MM.1S (cell line): ENCODE data around the gene TMEM132D.

Experiments
- DNase-seq: peaks from one replicate; pipeline ENCODE4 v3.0.0-alpha.2; 2015
- H2AFZ ChIP-seq: fragments of 300-600 bp; sonication (generic); 2 replicates; pipeline ENCODE4 v1.6.0; 2016; ENCODE audit warnings: antibody characterized with exemption, low read length
- H3F3A ChIP-seq: fragments of 300-600 bp; sonication (generic); 2 replicates; pipeline ENCODE4 v1.6.1; 2016; ENCODE audit warnings: mild to moderate bottlenecking, antibody characterized with exemption, low read length, moderate library complexity, mixed read lengths; ENCODE audit not compliant: insufficient read depth
- H3K27ac ChIP-seq: fragments of 300-600 bp; sonication (generic); 2 replicates; pipeline ENCODE4 v1.5.1; 2016; ENCODE audit warnings: mild to moderate bottlenecking, low read length
- H3K27me3 ChIP-seq: fragments of 300-600 bp; sonication (generic); replicated peaks from 2 replicates; pipeline ENCODE4 v1.6.0; 2016; ENCODE audit warnings: low read length; ENCODE audit not compliant: insufficient read depth
- H3K36me3 ChIP-seq: fragments of 300-600 bp; sonication (generic); replicated peaks from 2 replicates; pipeline ENCODE4 v1.6.1; 2016; ENCODE audit warnings: mild to moderate bottlenecking, low read length, mixed read lengths; ENCODE audit not compliant: insufficient read depth
- H3K4me1 ChIP-seq: fragments of 300-600 bp; sonication (generic); 2 replicates; pipeline ENCODE4 v1.6.1; 2016; ENCODE audit warnings: low read length, mixed read lengths
- H3K4me2 ChIP-seq: fragments of 300-600 bp; sonication (generic); 2 replicates; pipeline ENCODE4 v1.6.0; 2016; ENCODE audit warnings: low read depth, low read length
- H3K4me3 ChIP-seq: fragments of 300-600 bp; sonication (generic); 2 replicates; pipeline ENCODE4 v1.5.1; 2016; ENCODE audit warnings: low read length, mixed read lengths
- H3K79me2 ChIP-seq: fragments of 300-600 bp; sonication (generic); 2 replicates; pipeline ENCODE4 v1.6.1; 2016; ENCODE audit warnings: mixed run types, low read length, mixed read lengths
- H3K9ac ChIP-seq: fragments of 300-600 bp; sonication (generic); 2 replicates; pipeline ENCODE4 v1.6.1; 2016; ENCODE audit warnings: low read length, mixed read lengths
- H3K9me2 ChIP-seq: fragments of 300-600 bp; sonication (generic); replicated peaks from 2 replicates; pipeline ENCODE4 v1.6.1; 2016; ENCODE audit warnings: mild to moderate bottlenecking, low read length, mixed read lengths; ENCODE audit not compliant: insufficient read depth
- H3K9me3 ChIP-seq: fragments of 300-600 bp; sonication (generic); replicated peaks from 2 replicates; pipeline ENCODE4 v1.6.1; 2016; ENCODE audit warnings: mild to moderate bottlenecking, low read length, mixed read lengths; ENCODE audit not compliant: insufficient read depth
- H4K20me1 ChIP-seq: fragments of 300-600 bp; sonication (generic); 2 replicates; pipeline ENCODE4 v1.6.1; 2016; ENCODE audit warnings: mild to moderate bottlenecking, low read length, moderate library complexity, mixed read lengths; ENCODE audit not compliant: insufficient read depth
- EZH2 ChIP-seq: fragments of 300-600 bp; sonication (generic); optimal IDR thresholded peaks from 2 replicates; pipeline ENCODE3; 2017; ENCODE audit warnings: low read depth, mild to moderate bottlenecking, antibody characterized with exemption, low read length, mixed read lengths
- EZH2phosphoT487 ChIP-seq: fragments of 300-600 bp; sonication (generic); IDR thresholded peaks from 2 replicates; pipeline ENCODE4 v1.6.1; 2018; ENCODE audit warnings: antibody characterized with exemption, low read length
- TF ChIP-seq, protein P1 (sequence below): fragments of 300-600 bp; sonication (generic); IDR thresholded peaks from 2 replicates; pipeline ENCODE4 v1.5.1; 2016; ENCODE audit warnings: antibody characterized with exemption, low read length, mixed read lengths

TMEM132D gene

DNA sequence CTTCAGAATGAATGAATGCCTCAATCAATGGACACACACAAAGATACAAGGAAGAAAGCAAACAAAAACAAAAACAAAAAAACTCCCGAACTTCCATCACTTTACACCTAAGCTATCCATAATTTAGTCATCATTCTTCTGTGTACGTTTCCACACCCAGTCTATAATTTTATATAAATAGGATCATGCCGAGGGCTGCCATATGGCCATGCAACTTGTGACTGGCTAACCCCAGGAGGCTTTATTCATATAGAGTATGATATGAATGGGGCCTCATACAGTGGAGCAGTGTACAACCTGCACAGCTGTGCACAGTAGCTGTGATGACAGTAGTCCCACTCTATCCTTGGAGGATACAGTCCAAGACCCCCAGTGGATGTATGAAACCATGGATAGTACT lies 365.7 kb downstream of the TMEM132D start:
- Histone ChIP-seq H3K36me3 (no peaks in the 10 kb centered on the region), H3K4me2 (no peak overlapping the region), H3K27me3 (no peaks in the 10 kb centered on the region), H3K9me2 (no peaks in the 10 kb centered on the region), H3F3A (no peaks in the 10 kb centered on the region), H3K9ac (no peak overlapping the region), H3K79me2 (no peaks in the 10 kb centered on the region), H3K4me3 (no peak overlapping the region), H3K27ac (no peak overlapping the region), H2AFZ (no peak overlapping the region), H4K20me1 (no peaks in the 10 kb centered on the region), H3K4me1 (no peaks in the 10 kb centered on the region), H3K9me3 (no peaks in the 10 kb centered on the region)
- TF ChIP-seq, protein P1, sequence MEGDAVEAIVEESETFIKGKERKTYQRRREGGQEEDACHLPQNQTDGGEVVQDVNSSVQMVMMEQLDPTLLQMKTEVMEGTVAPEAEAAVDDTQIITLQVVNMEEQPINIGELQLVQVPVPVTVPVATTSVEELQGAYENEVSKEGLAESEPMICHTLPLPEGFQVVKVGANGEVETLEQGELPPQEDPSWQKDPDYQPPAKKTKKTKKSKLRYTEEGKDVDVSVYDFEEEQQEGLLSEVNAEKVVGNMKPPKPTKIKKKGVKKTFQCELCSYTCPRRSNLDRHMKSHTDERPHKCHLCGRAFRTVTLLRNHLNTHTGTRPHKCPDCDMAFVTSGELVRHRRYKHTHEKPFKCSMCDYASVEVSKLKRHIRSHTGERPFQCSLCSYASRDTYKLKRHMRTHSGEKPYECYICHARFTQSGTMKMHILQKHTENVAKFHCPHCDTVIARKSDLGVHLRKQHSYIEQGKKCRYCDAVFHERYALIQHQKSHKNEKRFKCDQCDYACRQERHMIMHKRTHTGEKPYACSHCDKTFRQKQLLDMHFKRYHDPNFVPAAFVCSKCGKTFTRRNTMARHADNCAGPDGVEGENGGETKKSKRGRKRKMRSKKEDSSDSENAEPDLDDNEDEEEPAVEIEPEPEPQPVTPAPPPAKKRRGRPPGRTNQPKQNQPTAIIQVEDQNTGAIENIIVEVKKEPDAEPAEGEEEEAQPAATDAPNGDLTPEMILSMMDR = no peak
- TF ChIP-seq EZH2 (no peak), EZH2phosphoT487 (no peak)
- DNase-seq = no peak

DNA sequence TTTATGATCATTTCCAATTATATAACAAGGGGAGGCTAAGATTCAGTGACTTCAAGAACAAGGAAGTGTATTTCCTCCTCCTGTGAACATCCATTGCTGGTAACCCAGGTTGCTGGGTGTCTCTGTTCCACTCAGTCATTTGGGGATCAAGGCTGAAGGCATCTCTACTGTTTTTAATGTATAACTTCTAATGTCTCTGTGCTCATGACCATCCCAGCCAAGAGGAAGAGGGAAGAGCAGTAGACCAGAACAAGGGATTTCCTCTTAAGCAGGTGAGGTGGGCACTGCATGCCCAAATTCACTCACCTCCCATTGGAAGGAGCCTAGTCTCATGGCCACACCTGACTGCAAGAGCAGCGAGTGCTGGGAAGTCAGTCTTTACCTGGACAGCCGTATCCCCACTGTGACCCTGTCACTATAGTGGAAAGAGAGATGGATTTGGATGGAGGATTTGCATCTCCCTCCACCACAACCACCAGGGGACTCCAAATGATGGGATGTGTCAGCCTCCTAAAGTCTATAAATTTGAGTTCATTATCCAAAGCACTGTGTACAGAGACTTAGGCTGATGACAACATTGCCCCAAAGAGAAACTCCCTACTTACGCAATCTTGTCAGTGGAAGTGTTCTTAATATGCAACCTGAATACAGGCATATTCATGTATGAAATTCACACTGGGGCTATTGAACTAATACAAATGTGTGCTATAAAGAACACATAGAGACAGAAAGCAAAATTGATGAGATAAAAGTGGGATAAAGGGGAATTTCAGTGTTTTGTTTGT lies 368.7 kb downstream of the TMEM132D start:
- H3F3A ChIP-seq = no peaks in the 10 kb centered on the region
- no peaks in the 10 kb centered on the region for H3K79me2 ChIP-seq
- H3K9me3 ChIP-seq = no peaks in the 10 kb centered on the region
- DNase-seq = no peak
- H3K36me3 ChIP-seq = no peaks in the 10 kb centered on the region
- H3K4me1 ChIP-seq = no peaks in the 10 kb centered on the region
- no peaks in the 10 kb centered on the region for H3K27me3 ChIP-seq
- no peaks in the 10 kb centered on the region for H4K20me1 ChIP-seq
- no peak overlapping the region for H3K4me2 ChIP-seq
- TF ChIP-seq, protein P1 = no peak
- no peak for TF ChIP-seq EZH2phosphoT487
- no peak for TF ChIP-seq EZH2
- no peak overlapping the region for H3K9ac ChIP-seq
- H3K4me3 ChIP-seq = no peak overlapping the region
- no peak overlapping the region for H2AFZ ChIP-seq
- H3K9me2 ChIP-seq = no peaks in the 10 kb centered on the region
- no peak overlapping the region for H3K27ac ChIP-seq

DNA sequence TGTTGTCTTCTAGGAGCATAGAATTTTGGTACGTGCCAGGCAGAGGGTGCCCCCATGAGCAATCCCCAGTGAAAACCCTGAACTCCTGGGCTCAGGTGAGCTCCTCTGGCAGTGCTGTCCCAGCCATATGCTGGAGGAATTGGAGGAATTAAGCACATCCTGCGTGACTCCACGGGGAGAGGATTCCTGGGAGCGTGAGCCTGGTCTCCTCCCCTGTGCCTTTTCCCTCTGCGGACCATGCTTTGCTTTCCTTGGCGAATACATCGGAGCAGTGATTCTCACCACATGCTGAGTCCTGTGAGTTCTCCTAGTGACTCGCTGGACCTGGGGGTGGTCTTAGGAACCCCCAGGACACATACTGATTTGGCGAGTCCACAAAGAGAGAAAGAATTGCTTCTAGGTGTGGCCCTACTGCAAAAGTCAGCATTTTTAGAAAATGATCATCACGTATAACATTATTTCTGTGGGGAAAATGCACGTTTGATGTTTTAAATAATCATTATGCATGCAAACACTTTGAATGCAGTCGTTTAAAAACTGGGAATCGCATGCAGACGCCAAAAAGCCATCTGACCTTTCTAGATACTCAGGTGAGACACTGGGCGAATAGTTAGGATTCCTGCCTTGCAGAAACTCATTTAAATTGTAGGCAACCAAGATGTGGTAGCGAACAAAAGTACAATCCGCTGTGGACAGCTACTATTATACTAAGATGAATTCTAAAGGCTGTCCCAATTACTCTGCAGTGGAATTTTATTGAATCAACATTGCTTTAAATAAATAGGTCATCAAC lies 370.9 kb downstream of the TMEM132D start:
- no peaks in the 10 kb centered on the region for H3K9me2 ChIP-seq
- no peak overlapping the region for H3K4me3 ChIP-seq
- TF ChIP-seq, protein P1 = no peak
- TF ChIP-seq EZH2phosphoT487 = no peak
- no peak for TF ChIP-seq EZH2
- H3F3A ChIP-seq = no peaks in the 10 kb centered on the region
- DNase-seq = no peak
- H3K79me2 ChIP-seq = no peaks in the 10 kb centered on the region
- no peaks in the 10 kb centered on the region for H4K20me1 ChIP-seq
- H2AFZ ChIP-seq = no peak overlapping the region
- H3K9ac ChIP-seq = no peak overlapping the region
- no peaks in the 10 kb centered on the region for H3K27me3 ChIP-seq
- H3K9me3 ChIP-seq = no peaks in the 10 kb centered on the region
- no peaks in the 10 kb centered on the region for H3K4me1 ChIP-seq
- no peak overlapping the region for H3K4me2 ChIP-seq
- H3K27ac ChIP-seq = no peak overlapping the region
- H3K36me3 ChIP-seq = no peaks in the 10 kb centered on the region
